H1 (cell line): ENCODE measurements around the gene ZFYVE27. TPM values are rescaled to one million over a fixed set of nuclear protein-coding genes. Genes with fewer than 3 reads are reported as not detected.

Source experiments
- CTCF ChIA-PET: fragments of 300-600 bp; sonication (Branson Sonifier 250); formaldehyde crosslinking; loops from one replicate; lab custom pipeline; 2021; ENCODE audit not compliant: partially characterized antibody; lab: Charles Lee
- POLR2A ChIA-PET: fragments of 300-600 bp; sonication (Branson Sonifier 250); formaldehyde crosslinking; loops from one replicate; lab custom pipeline; 2021; ENCODE audit warnings: inconsistent platforms; ENCODE audit not compliant: partially characterized antibody; lab: Charles Lee
- DNase-seq, 2 experiments: peaks; one replicate each; pipeline versions ENCODE4 v3.0.0 to v3.0.0-alpha.2; 2010 to 2022; ENCODE audit warnings: low spot score in 2 of 2, low read depth in 1 of 2, mixed read lengths in 1 of 2
- FAIRE-seq: peaks from 2 replicates; lab custom pipeline; 2011; peaks lifted over from hg19 to GRCh38; lab: Jason Lieb, UNC
- H2AFZ ChIP-seq: 2 replicates; pipeline ENCODE4 v1.8.1; 2012; ENCODE audit warnings: low read length, inconsistent platforms
- H2AK5ac ChIP-seq: 2 replicates; pipeline ENCODE4 v1.6.1; 2013; ENCODE audit warnings: low read depth, low read length
- H2BK120ac ChIP-seq: replicated peaks from 2 replicates; pipeline ENCODE3; 2013; ENCODE audit warnings: low read depth, low read length, inconsistent platforms
- H2BK12ac ChIP-seq: 2 replicates; pipeline ENCODE4 v1.6.1; 2013; ENCODE audit warnings: low read depth, low read length
- H2BK15ac ChIP-seq: 2 replicates; pipeline ENCODE4 v1.6.1; 2013; ENCODE audit warnings: low read length
- H2BK20ac ChIP-seq: 2 replicates; pipeline ENCODE4 v1.6.1; 2013; ENCODE audit warnings: low read length
- H2BK5ac ChIP-seq: 2 replicates; pipeline ENCODE4 v1.6.1; 2013; ENCODE audit warnings: low read depth, low read length
- H3K14ac ChIP-seq: 2 replicates; pipeline ENCODE4 v1.6.1; 2013; ENCODE audit warnings: inconsistent platforms; ENCODE audit not compliant: insufficient read length
- H3K18ac ChIP-seq: 2 replicates; pipeline ENCODE4 v1.6.1; 2013; ENCODE audit warnings: low read length; ENCODE audit errors: extremely low read depth
- H3K23ac ChIP-seq: 2 replicates; pipeline ENCODE4 v1.6.1; 2013; ENCODE audit warnings: inconsistent platforms; ENCODE audit not compliant: insufficient read length
- H3K23me2 ChIP-seq: 2 replicates; pipeline ENCODE4 v1.6.1; 2013; ENCODE audit warnings: low read depth, low read length
- H3K27ac ChIP-seq: 2 replicates; pipeline ENCODE4 v1.6.1; 2011; ENCODE audit warnings: low read depth, low read length, inconsistent platforms
- H3K27me3 ChIP-seq, 4 experiments: replicated peaks in 1 of 4; 1 replicate in 1 of 4; 2 replicates in 3 of 4; pipeline versions ENCODE4 v1.6.1 to v1.8.1; 2011 to 2013; ENCODE audit warnings: low read length in 3 of 4, mild to moderate bottlenecking in 3 of 4, inconsistent platforms in 2 of 4, mixed read lengths in 2 of 4, moderate library complexity in 1 of 4; ENCODE audit not compliant: control insufficient read depth in 3 of 4, insufficient read depth in 3 of 4; ENCODE audit errors: extremely low read depth in 1 of 4
- H3K36me3 ChIP-seq, 4 experiments: 2 replicates each; pipeline versions ENCODE4 v1.6.1 to v1.8.1; 2011 to 2013; ENCODE audit warnings: mild to moderate bottlenecking in 4 of 4, low read length in 3 of 4, moderate library complexity in 2 of 4, control low read depth in 1 of 4, inconsistent platforms in 1 of 4; ENCODE audit not compliant: insufficient read depth in 4 of 4, control insufficient read depth in 2 of 4
- H3K4ac ChIP-seq: replicated peaks from 2 replicates; pipeline ENCODE3; 2013; ENCODE audit warnings: low read length, low read depth, mixed read lengths, inconsistent platforms; ENCODE audit not compliant: insufficient read length
- H3K4me1 ChIP-seq, 4 experiments: replicated peaks in 1 of 4; 1 replicate in 1 of 4; 2 replicates in 3 of 4; pipeline versions ENCODE4 v1.6.1 to v1.8.1; 2011 to 2013; ENCODE audit warnings: low read length in 3 of 4, inconsistent platforms in 2 of 4, mixed read lengths in 1 of 4; ENCODE audit not compliant: insufficient read depth in 4 of 4, control insufficient read depth in 3 of 4
- H3K4me2 ChIP-seq, 2 experiments: 2 replicates each; pipeline versions ENCODE4 v1.6.1 to v1.8.1; 2011 to 2013; ENCODE audit warnings: low read depth in 2 of 2, low read length in 2 of 2, control low read depth in 1 of 2, inconsistent platforms in 1 of 2, mild to moderate bottlenecking in 1 of 2; ENCODE audit not compliant: insufficient read depth in 1 of 2
- H3K4me3 ChIP-seq, 4 experiments: fragments of 200-600, 300-600 bp in 1 of 4; sonication (generic), shearing (Covaris generic), sonication (Bioruptor Twin) in 1 of 4; 2 replicates each; pipeline versions ENCODE4 v1.5.1 to v1.8.1; 2011 to 2016; ENCODE audit warnings: low read length in 4 of 4, low read depth in 3 of 4, control low read depth in 2 of 4, inconsistent platforms in 2 of 4, mild to moderate bottlenecking in 2 of 4, mixed read lengths in 1 of 4, moderate library complexity in 1 of 4; ENCODE audit not compliant: insufficient read depth in 2 of 4; ENCODE audit errors: extremely low read depth in 1 of 4
- H3K56ac ChIP-seq: replicated peaks from 2 replicates; pipeline ENCODE3; 2013; ENCODE audit warnings: low read depth, mild to moderate bottlenecking, mixed read lengths, low read length, inconsistent platforms; ENCODE audit not compliant: insufficient read length
- H3K79me1 ChIP-seq: 2 replicates; pipeline ENCODE4 v1.6.1; 2013; ENCODE audit warnings: low read depth, low read length, control low read depth
- H3K79me2 ChIP-seq, 2 experiments: 2 replicates each; pipeline versions ENCODE4 v1.6.1 to v1.8.1; 2012 to 2013; ENCODE audit warnings: low read length in 2 of 2, mild to moderate bottlenecking in 2 of 2, inconsistent platforms in 1 of 2; ENCODE audit not compliant: insufficient read depth in 2 of 2, control insufficient read depth in 1 of 2
- H3K9ac ChIP-seq, 4 experiments: replicated peaks in 1 of 4; 1 replicate in 1 of 4; 2 replicates in 3 of 4; pipeline versions ENCODE4 v1.6.1 to v1.8.1; 2011 to 2013; ENCODE audit warnings: low read depth in 3 of 4, low read length in 3 of 4, control low read depth in 2 of 4, mild to moderate bottlenecking in 2 of 4, moderate library complexity in 2 of 4, inconsistent platforms in 1 of 4; ENCODE audit errors: extremely low read depth in 1 of 4
- H3K9me3 ChIP-seq, 2 experiments: 2 replicates each; pipeline versions ENCODE4 v1.6.1 to v1.8.1; 2012 to 2013; ENCODE audit warnings: mild to moderate bottlenecking in 2 of 2, moderate library complexity in 2 of 2, control low read depth in 1 of 2, inconsistent platforms in 1 of 2, low read depth in 1 of 2, low read length in 1 of 2, mixed read lengths in 1 of 2; ENCODE audit not compliant: insufficient read depth in 2 of 2
- H4K20me1 ChIP-seq, 2 experiments: replicated peaks in 1 of 2; 2 replicates each; pipeline versions ENCODE3 to v1.8.1; 2011 to 2013; ENCODE audit warnings: inconsistent platforms in 2 of 2, low read length in 2 of 2, mild to moderate bottlenecking in 1 of 2; ENCODE audit not compliant: insufficient read depth in 2 of 2, control insufficient read depth in 1 of 2
- H4K5ac ChIP-seq: 2 replicates; pipeline ENCODE4 v1.6.1; 2013; ENCODE audit warnings: low read length, low read depth, mixed read lengths, inconsistent platforms; ENCODE audit not compliant: insufficient read length
- H4K8ac ChIP-seq: 2 replicates; pipeline ENCODE4 v1.8.0; 2013; ENCODE audit warnings: mild to moderate bottlenecking, moderate library complexity, low read length, inconsistent platforms; ENCODE audit not compliant: insufficient read depth; ENCODE audit errors: extremely low read depth
- H4K91ac ChIP-seq: replicated peaks from 2 replicates; pipeline ENCODE3; 2013; ENCODE audit warnings: low read length, mixed read lengths, inconsistent platforms; ENCODE audit not compliant: insufficient read length
- ATF3 ChIP-seq: IDR thresholded peaks from 2 replicates; pipeline ENCODE4 v1.6.1; 2011; ENCODE audit warnings: low read depth, mild to moderate bottlenecking, low read length; ENCODE audit not compliant: insufficient read depth
- CHD2 ChIP-seq: IDR thresholded peaks from 2 replicates; pipeline ENCODE4 v1.6.1; 2012; ENCODE audit warnings: low read length, improper control_type of control experiment
- CTCF ChIP-seq, 3 experiments: IDR thresholded peaks; 1 replicate in 2 of 3; 2 replicates in 1 of 3; pipeline versions ENCODE4 v1.5.1 to v1.6.1; 2011; ENCODE audit warnings: low read length in 3 of 3, mild to moderate bottlenecking in 3 of 3, inconsistent platforms in 2 of 3, low read depth in 1 of 3, moderate library complexity in 1 of 3; ENCODE audit not compliant: insufficient read depth in 1 of 3; ENCODE audit errors: control extremely low read depth in 1 of 3
- GABPA ChIP-seq: IDR thresholded peaks from 2 replicates; pipeline ENCODE4 v1.6.1; 2011; ENCODE audit warnings: mild to moderate bottlenecking, low read length, moderate library complexity, borderline replicate concordance; ENCODE audit not compliant: insufficient read depth
- KDM1A ChIP-seq: fragments of 200-600, 300-600 bp; sonication (generic); IDR thresholded peaks from 2 replicates; pipeline ENCODE4 v1.7.1; 2016; ENCODE audit warnings: mild to moderate bottlenecking, low read length, borderline replicate concordance
- TAF7 ChIP-seq: optimal IDR thresholded peaks from 2 replicates; pipeline ENCODE3; 2011; ENCODE audit warnings: low read depth, mild to moderate bottlenecking, inconsistent platforms, low read length, moderate library complexity, borderline replicate concordance
- TEAD4 ChIP-seq: IDR thresholded peaks from 2 replicates; pipeline ENCODE4 v1.6.1; 2012; ENCODE audit warnings: low read depth, low read length, inconsistent platforms, mixed read lengths
- YY1 ChIP-seq: IDR thresholded peaks from 2 replicates; pipeline ENCODE4 v1.6.1; 2011; ENCODE audit warnings: low read depth, mild to moderate bottlenecking, low read length
- WGBS, 2 experiments: shearing (Covaris generic) in 1 of 2; methylation state at CpG; one replicate each; pipeline versions ENCODE4 v1.1.6 to v1.1.7; 2013 to 2015; ENCODE audit warnings: low lambda C conversion rate in 2 of 2, mixed read lengths in 2 of 2, inconsistent platforms in 1 of 2, low coverage in 1 of 2, missing lambda C conversion rate in 1 of 2; ENCODE audit not compliant: insufficient replicate concordance in 2 of 2, insufficient coverage in 1 of 2, insufficient read length in 1 of 2; ENCODE audit errors: extremely low coverage in 1 of 2, missing lambda C conversion rate in 1 of 2; 5-methylcytosine and 5-hydroxymethylcytosine counted together
- polyA plus RNA-seq, 7 experiments: library from polyadenylated mRNA; depleted of rRNA in 3 of 7; stranded (reverse) in 5 of 7; unstranded in 2 of 7; fragments of >200 nt in 5 of 7; fragments of 200-250 nt in 2 of 7; gene quantifications; 1 replicate in 5 of 7; 2 replicates in 1 of 7; 4 replicates in 1 of 7; pipeline versions ENCODE4 v1.2.1 to v1.2.3, GENCODE V29; 2011 to 2013; ENCODE audit warnings: missing spikeins in 2 of 7, mixed read lengths in 2 of 7
- total RNA-seq: library from RNA; stranded (reverse); fragmentation: NEBNext Ultra II Directional; extraction: Animal tissue kit (Norgen Biotek cat#: 25700); gene quantifications from 2 replicates; pipeline ENCODE4 v1.2.1, GENCODE V29; 2021

Gene ZFYVE27
- total and polyA plus RNA-seq, 2 of the 8 experiments (the other 6 are each of a cell fraction or from before 2014, with no cell fraction given), result 16.6 to 19.8 TPM

GRCh38 chr10:97759158-97759887, 22.4 kb downstream of the ZFYVE27 start:
- CTCF ChIA-PET, result interaction anchor here (0.7 to 8.5 kb wide), 28 partner anchors 9 to 290 kb away, joined by 3 to 77 read pairs (median 4); partner anchors contain the start of genes GOLGA7B, SFRP5 and ZFYVE27
- H3K36me3 ChIP-seq, result peaks cover 3 to 23% (median 20%) of the 10 kb centered on the region in 4 experiments; a peak in 7 of 8 replicates
- TF ChIP-seq GABPA, result peak; percentile 35; the same call in 1 of the 2 replicates
- TF ChIP-seq TEAD4, result peak; percentile 57
- no peak for TF ChIP-seq KDM1A
- peak; percentile 40; the same call in 1 of the 2 replicates for TF ChIP-seq CHD2
- peak; percentile 96 to 99 (median 99) for TF ChIP-seq CTCF (IDR thresholded peaks at IDR 0.05; ENCODE audit: control extremely low read depth in 1 of 3, insufficient read depth in 1 of 3, low read depth in 1 of 3, low read length in 3 of 3)
- peak; percentile 82 for TF ChIP-seq YY1
- TF ChIP-seq TAF7, result no peak
- no peak for TF ChIP-seq ATF3

More at GRCh38 chr10:97759158-97759887, 22.4 kb downstream of the ZFYVE27 start:
- Histone ChIP-seq H2AK5ac (no peak overlapping the region), H2BK120ac (no peak overlapping the region), H3K23ac (no peak overlapping the region), H2BK15ac (no peak overlapping the region), H4K5ac (no peak overlapping the region), H3K9me3 (no peaks in the 10 kb centered on the region), H3K23me2 (no peaks in the 10 kb centered on the region), H3K4ac (no peak overlapping the region), H4K91ac (no peak overlapping the region), H2BK12ac (no peak overlapping the region), H3K9ac (no peak overlapping the region), H3K56ac (no peak overlapping the region), H4K8ac (no peak overlapping the region), H2AFZ (no peak overlapping the region), H2BK20ac (no peak overlapping the region), H3K14ac (no peak overlapping the region), H3K79me1 (no peaks in the 10 kb centered on the region), H3K4me2 (no peak overlapping the region), H3K4me1 (peaks cover 0 to 14% (median 6%) of the 10 kb centered on the region in 4 experiments; a peak in 6 of 7 replicates), H3K79me2 (no peaks in the 10 kb centered on the region), H3K18ac (no peak overlapping the region), H3K4me3 (no peak overlapping the region), H3K27ac (no peak overlapping the region), H2BK5ac (no peak overlapping the region), H4K20me1 (peaks cover 1 to 2% of the 10 kb centered on the region in 2 experiments), H3K27me3 (no peaks in the 10 kb centered on the region)
- POLR2A ChIA-PET, result interaction anchor here (0.7 to 4.9 kb wide), 3 partner anchors 9 to 21 kb away, joined by 4 to 30 read pairs (median 6); partner anchors contain the start of gene SFRP5
- FAIRE-seq, result peak; percentile 91
- WGBS, 2 experiments, result 57% methylated on average over 5 of the region's 5 CpGs; no CpG with 5 or more reads in 1 of the 2 experiments
- DNase-seq, result peak; percentile 76 to 95
